Gastrocnemius medialis (tissue), 4 donors: ENCODE data around the gene KLHL20.
"Not testable (repeated sequence)": the region's sequence is repeated elsewhere in the genome, so short reads cannot be mapped to it uniquely, and the experiment has no call there.

ENCODE experiments used
- CTCF ChIP-seq, 5 experiments: fragments of 450-650 bp in 3 of 5; fragments of 200-600 bp in 2 of 5; sonication (generic) in 2 of 5; IDR thresholded peaks in 4 of 5; conservative IDR thresholded peaks in 1 of 5; 1 replicate in 4 of 5; 2 replicates in 1 of 5; pipeline ENCODE4 v1.5.1; 2016 to 2019; ENCODE audit warnings: antibody characterized with exemption in 5 of 5, mild to moderate bottlenecking in 3 of 5, moderate library complexity in 3 of 5
- POLR2A ChIP-seq, 2 donors: fragments of 450-650 bp; IDR thresholded peaks; one replicate each; pipeline ENCODE4 v1.6.1; 2017; ENCODE audit warnings: antibody characterized with exemption in 2 of 2, mild to moderate bottlenecking in 2 of 2, moderate library complexity in 2 of 2

GRCh38 chr1:173731331-173731730 lies 16.6 kb downstream of the KLHL20 start:
- not testable (repeated sequence) for TF ChIP-seq CTCF (IDR thresholded peaks at IDR 0.05 in 4 of 5, conservative IDR thresholded peaks at IDR 0.05 in 1 of 5); POLR2A (IDR thresholded peaks at IDR 0.05)
